Thyroid gland (tissue), 4 donors: Measurements from ENCODE around the gene ACSM4. TPM values are rescaled to one million over a fixed set of nuclear protein-coding genes. Genes with fewer than 3 reads are reported as not detected.

ENCODE experiments used
- DNase-seq, 2 donors: peaks; one replicate each; pipeline ENCODE4 v3.0.0-alpha.2; 2019
- H3K27ac ChIP-seq, 3 donors: fragments of 200-600 bp; sonication (generic); 1 replicate in 2 of 3; 2 replicates in 1 of 3; pipeline ENCODE4 v1.5.1; 2016 to 2019; ENCODE audit warnings: mild to moderate bottlenecking in 1 of 3, moderate library complexity in 1 of 3
- H3K27me3 ChIP-seq: fragments of 200-600 bp; sonication (generic); one replicate; pipeline ENCODE4 v1.5.1; 2019
- H3K36me3 ChIP-seq, 2 donors: fragments of 200-600 bp; sonication (generic); one replicate each; pipeline ENCODE4 v1.5.1; 2016 to 2019
- H3K4me1 ChIP-seq, 2 donors: fragments of 200-600 bp; sonication (generic); one replicate each; pipeline ENCODE4 v1.5.1; 2017 to 2019
- H3K4me3 ChIP-seq, 3 donors: fragments of 200-600 bp; sonication (generic); replicated peaks in 1 of 3; 1 replicate in 2 of 3; 2 replicates in 1 of 3; pipeline ENCODE4 v1.5.1; 2016; ENCODE audit warnings: mild to moderate bottlenecking in 1 of 3
- H3K9me3 ChIP-seq: fragments of 200-600 bp; sonication (generic); one replicate; pipeline ENCODE4 v1.5.1; 2017
- CTCF ChIP-seq, 6 experiments: fragments of 200-600 bp in 3 of 6; fragments of 450-650 bp in 3 of 6; sonication (generic) in 3 of 6; IDR thresholded peaks; one replicate each; pipeline ENCODE4 v1.5.1; 2016 to 2019; ENCODE audit warnings: antibody characterized with exemption in 6 of 6, mild to moderate bottlenecking in 2 of 6, inconsistent platforms in 1 of 6, moderate library complexity in 1 of 6
- POLR2A ChIP-seq, 2 donors: fragments of 450-650 bp; IDR thresholded peaks; one replicate each; pipeline ENCODE4 v1.6.1; 2017; ENCODE audit warnings: antibody characterized with exemption in 2 of 2, mild to moderate bottlenecking in 2 of 2, moderate library complexity in 1 of 2
- WGBS, 2 donors: methylation state at CpG; one replicate each; pipeline ENCODE4 v1.1.5; 2017; 5-methylcytosine and 5-hydroxymethylcytosine counted together
- intact Hi-C: fragments of 100-400 bp; cut with DNase I; formaldehyde crosslinking; loops from one replicate; pipeline ENCODE4 v1.15.1; 2023
- total RNA-seq, 4 donors: library from RNA; depleted of rRNA; stranded (reverse); fragments of >200 nt; gene quantifications; one replicate each; pipeline ENCODE4 v1.2.3, GENCODE V29; 2016

The ACSM4 gene
- total RNA-seq, 4 donors from 2014 or later, result not detected

- H3K4me3 ChIP-seq, result no peak overlapping the region
- 67 to 74% methylated on average over 1 of the region's 1 CpG for WGBS, 2 donors
- H3K27me3 ChIP-seq, result no peaks in the 10 kb centered on the region
- no peak for TF ChIP-seq CTCF (IDR thresholded peaks at IDR 0.05)
- no peaks in the 10 kb centered on the region for H3K9me3 ChIP-seq
- no peaks in the 10 kb centered on the region for H3K4me1 ChIP-seq
- H3K36me3 ChIP-seq, result no peaks in the 10 kb centered on the region
- intact Hi-C loops, result no loop called here
- DNase-seq, result no peak
- no peak overlapping the region for H3K27ac ChIP-seq
These were observed 10.2 kb upstream of the ACSM4 start for GRCh38 chr12:7293670-7294069.

- Histone ChIP-seq H3K27ac (no peak overlapping the region), H3K4me1 (no peaks in the 10 kb centered on the region), H3K36me3 (no peaks in the 10 kb centered on the region), H3K4me3 (no peak overlapping the region), H3K27me3 (no peaks in the 10 kb centered on the region), H3K9me3 (no peaks in the 10 kb centered on the region)
- intact Hi-C loops, result no loop called here
- DNase-seq, result no peak
- 82 to 100% methylated on average over 1 of the region's 1 CpG for WGBS, 2 donors
- TF ChIP-seq CTCF (IDR thresholded peaks at IDR 0.05) (no peak), POLR2A (IDR thresholded peaks at IDR 0.05) (no peak)
These were observed 8.3 kb upstream of the ACSM4 start for GRCh38 chr12:7295529-7295928.

GRCh38 chr12:7297865-7298264, 6.0 kb upstream of the ACSM4 start:
- H3K27me3 ChIP-seq, result no peaks in the 10 kb centered on the region
- H3K36me3 ChIP-seq, result no peaks in the 10 kb centered on the region
- no peaks in the 10 kb centered on the region for H3K4me1 ChIP-seq
- no peak for DNase-seq
- WGBS, 2 donors, result 91 to 94% methylated on average over 2 of the region's 2 CpGs
- H3K4me3 ChIP-seq, result no peak overlapping the region
- intact Hi-C loops, result no loop called here
- TF ChIP-seq POLR2A (IDR thresholded peaks at IDR 0.05) (no peak), CTCF (IDR thresholded peaks at IDR 0.05) (no peak)
- H3K9me3 ChIP-seq, result no peaks in the 10 kb centered on the region
- no peak overlapping the region for H3K27ac ChIP-seq

- intact Hi-C loops, result no loop called here
- no peaks in the 10 kb centered on the region for H3K4me1 ChIP-seq
- H3K4me3 ChIP-seq, result no peak overlapping the region
- WGBS, 2 donors, result 75 to 82% methylated on average over 5 of the region's 5 CpGs
- H3K27ac ChIP-seq, result no peak overlapping the region
- no peak for TF ChIP-seq CTCF (IDR thresholded peaks at IDR 0.05)
- TF ChIP-seq POLR2A (IDR thresholded peaks at IDR 0.05), result no peak
- no peak for DNase-seq
- H3K9me3 ChIP-seq, result no peaks in the 10 kb centered on the region
- no peaks in the 10 kb centered on the region for H3K27me3 ChIP-seq
- H3K36me3 ChIP-seq, result no peaks in the 10 kb centered on the region
These were observed 1.4 kb upstream of the ACSM4 start for GRCh38 chr12:7302266-7302986.

- WGBS, 2 donors, result 90 to 94% methylated on average over 2 of the region's 2 CpGs
- TF ChIP-seq CTCF (IDR thresholded peaks at IDR 0.05) (no peak), POLR2A (IDR thresholded peaks at IDR 0.05) (no peak)
- intact Hi-C loops, result no loop called here
- no peak for DNase-seq
- H3K9me3 ChIP-seq, result no peaks in the 10 kb centered on the region
- no peaks in the 10 kb centered on the region for H3K36me3 ChIP-seq
- no peaks in the 10 kb centered on the region for H3K27me3 ChIP-seq
- H3K27ac ChIP-seq, result no peak overlapping the region
- H3K4me1 ChIP-seq, result no peaks in the 10 kb centered on the region
- H3K4me3 ChIP-seq, result no peak overlapping the region
These were observed 642 bp upstream of the ACSM4 start for GRCh38 chr12:7303230-7303629.
